HG03025 (cell line): ENCODE results near the gene APOL2.
"Not testable (repeated sequence)": the region's sequence is repeated elsewhere in the genome, so short reads cannot be mapped to it uniquely, and the experiment has no call there.

Source experiments
- ATAC-seq: cut with Tn5 transposase; IDR thresholded peaks from one replicate; pipeline ENCODE4 v1.9.1; 2021; ENCODE audit warnings: mild to moderate bottlenecking, moderate library complexity; ENCODE audit not compliant: unreplicated experiment, low FRiP score

The APOL2 gene, protein sequence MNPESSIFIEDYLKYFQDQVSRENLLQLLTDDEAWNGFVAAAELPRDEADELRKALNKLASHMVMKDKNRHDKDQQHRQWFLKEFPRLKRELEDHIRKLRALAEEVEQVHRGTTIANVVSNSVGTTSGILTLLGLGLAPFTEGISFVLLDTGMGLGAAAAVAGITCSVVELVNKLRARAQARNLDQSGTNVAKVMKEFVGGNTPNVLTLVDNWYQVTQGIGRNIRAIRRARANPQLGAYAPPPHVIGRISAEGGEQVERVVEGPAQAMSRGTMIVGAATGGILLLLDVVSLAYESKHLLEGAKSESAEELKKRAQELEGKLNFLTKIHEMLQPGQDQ

GRCh38 chr22:36239401-36240171, at the start of gene APOL2:
Gene APOL2, minus strand, starts transcription at chr22:36239527. Its CDS starts 6,365 bp downstream, at chr22:36233162.
- ATAC-seq = peak; percentile 83

DNA sequence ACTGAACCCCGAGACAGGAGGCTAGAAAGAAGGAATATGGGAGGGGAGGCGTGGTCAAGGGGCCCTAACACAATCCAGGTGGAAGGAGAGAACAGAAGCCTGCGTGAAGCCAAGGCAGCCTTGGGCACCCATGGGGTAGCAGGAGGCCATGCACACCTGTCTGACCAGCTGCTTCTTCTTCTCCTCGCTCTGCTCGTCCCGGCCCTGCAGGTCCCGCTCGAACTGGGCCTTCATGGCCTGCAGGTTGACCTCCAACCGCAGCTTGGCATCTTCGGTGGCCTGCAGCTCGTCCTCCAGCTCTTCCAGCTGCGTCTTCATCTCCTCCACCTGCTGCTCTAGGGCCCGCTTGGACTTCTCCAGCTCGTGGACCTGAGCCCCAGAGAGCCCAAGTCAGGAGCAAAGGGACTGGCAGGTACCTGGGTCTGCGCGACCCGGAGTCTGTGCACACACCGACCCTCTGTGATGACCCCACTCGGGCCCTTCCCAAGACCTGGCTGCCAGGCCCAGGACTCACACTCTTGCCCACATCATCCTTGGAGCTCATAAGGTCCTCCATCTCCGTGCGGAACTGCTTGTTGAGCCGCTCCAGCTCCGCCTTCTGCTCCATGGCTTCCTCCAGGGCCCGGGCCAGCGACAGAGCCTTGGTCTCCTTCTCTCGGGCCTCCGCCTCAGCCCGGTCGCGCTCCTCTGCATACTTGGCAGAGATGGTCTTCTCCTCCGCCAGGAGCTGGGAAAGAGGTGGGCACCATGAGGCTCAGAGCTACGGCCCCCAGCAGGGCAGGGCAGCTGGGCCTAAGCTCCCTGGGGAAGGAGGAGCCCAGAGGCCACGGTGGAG, 49.5 kb upstream of the APOL2 start:
- no peak for ATAC-seq

DNA sequence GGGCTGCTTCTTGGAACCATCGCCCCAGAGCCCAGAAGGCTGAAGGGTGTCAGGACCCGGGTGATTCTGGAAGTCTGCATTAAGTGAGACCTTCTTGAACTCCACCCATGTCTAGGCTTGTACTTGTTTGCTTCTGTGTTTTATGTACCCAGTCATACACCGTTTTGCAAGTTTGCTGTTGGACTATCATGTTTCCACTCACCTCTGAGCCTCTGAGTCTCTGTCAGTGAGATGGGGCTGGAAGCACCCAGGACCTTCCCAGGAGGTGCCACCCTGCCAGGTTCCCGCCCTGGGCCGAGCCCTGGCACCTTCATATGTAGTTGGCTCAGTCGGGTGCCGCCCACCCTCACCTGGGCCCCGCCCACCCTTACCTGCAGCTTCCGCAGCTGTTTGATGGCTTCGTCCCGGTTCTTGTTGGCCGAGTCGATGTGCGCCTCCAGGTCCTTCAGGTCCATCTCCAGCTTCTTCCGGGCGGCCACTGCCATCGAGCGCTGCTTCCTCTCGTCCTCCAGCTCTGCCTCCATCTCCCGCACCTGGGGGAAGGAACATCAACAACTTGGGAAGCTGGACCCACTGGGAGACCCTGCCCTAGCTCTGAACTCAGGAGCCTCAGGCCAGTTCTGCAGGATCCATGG, 48.7 kb upstream of the APOL2 start:
- no peak for ATAC-seq

DNA sequence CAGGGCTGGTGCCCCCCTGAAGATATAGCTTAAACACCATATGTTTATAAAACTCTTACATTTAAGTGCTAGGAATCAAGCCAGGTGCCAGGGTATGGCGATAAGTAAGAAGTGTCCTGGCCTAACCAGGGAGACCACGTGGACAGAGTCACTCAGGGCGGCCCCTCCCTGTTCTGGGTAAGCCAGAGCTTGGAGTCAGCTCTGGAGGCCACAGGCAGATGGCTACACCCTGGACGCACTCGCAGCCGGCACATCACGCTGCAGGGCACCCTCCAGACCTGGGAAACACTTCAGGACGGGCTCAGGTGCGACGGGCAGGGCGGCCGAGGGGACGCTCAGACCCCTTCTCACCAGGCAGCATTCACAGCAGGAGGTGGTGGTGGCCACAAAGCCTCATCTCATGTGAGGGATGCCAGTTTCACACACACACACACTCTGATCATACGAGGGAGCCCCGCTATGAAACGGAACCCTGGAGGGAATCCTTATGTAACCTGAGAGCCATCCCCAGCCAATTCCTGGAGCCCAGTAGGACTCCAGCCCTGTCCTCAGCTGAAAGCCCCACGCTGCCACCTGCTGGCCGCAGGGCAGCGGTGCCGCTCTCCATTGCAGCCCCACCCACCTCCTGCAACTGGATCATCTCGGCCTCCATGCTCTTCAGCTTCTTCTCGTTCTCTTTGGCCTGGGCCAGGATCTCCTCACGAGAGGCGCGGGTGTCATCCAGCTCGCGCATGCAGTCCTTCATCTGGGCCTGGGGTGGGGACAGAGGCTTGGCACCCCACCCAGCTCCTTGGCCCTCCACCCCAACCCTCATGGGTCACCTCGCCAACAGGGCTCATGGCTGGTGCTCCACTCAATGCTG, 47.0 kb upstream of the APOL2 start:
- no peak for ATAC-seq

GRCh38 chr22:36285545-36285944, 46.2 kb upstream of the APOL2 start:
- no peak for ATAC-seq

GRCh38 chr22:36285017-36285416, 45.7 kb upstream of the APOL2 start:
- ATAC-seq = no peak

- ATAC-seq = no peak
Measured at GRCh38 chr22:36284171-36284571, 44.8 kb upstream of the APOL2 start.

DNA sequence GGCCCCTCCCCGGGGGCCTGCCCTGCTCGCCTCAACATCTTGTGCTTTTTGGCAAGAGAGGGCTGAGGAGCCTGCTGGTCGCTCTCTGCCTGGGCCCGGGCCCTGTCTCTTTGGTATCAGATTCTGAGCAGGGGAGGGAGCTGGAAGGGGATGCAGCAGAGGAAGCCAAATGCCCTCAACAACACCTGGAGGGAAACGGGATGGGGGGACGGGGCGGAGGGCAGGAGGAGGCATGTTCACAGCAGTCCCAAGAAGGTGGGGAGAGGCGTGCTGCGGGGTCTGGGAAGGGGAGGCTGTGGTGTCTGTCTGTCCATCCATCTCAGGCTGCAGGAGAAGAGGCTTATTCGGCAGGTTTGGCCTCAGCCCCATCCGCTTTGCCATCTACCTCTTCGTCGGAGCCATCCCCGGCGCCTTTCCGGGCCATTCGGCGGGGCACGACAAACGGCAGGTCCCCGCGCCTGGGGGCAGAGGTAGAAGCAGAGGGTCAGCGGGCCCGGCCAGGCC, 43.1 kb upstream of the APOL2 start:
- ATAC-seq = no peak

GRCh38 chr22:36281781-36282327, 42.5 kb upstream of the APOL2 start:
- ATAC-seq = no peak

DNA sequence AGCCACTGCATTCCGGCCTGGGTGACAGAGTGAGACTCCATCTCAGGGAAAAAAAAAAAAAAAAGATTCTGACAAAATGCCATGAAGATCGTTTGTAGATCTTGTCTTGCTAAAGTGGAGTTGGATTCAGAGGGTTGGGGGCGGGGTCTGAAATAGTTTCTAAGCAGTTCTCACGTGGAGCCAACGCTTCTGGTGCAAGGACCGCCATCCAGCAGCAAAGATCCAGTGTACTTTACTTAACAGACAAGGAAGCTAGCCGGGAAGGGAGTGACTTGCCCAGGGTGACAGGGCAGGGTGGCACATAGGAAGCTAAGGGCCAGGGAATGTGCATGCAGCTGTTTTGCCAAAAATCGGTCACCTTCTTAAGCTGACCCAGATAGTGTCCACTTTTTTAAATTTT, 41.1 kb upstream of the APOL2 start:
- no peak for ATAC-seq

DNA sequence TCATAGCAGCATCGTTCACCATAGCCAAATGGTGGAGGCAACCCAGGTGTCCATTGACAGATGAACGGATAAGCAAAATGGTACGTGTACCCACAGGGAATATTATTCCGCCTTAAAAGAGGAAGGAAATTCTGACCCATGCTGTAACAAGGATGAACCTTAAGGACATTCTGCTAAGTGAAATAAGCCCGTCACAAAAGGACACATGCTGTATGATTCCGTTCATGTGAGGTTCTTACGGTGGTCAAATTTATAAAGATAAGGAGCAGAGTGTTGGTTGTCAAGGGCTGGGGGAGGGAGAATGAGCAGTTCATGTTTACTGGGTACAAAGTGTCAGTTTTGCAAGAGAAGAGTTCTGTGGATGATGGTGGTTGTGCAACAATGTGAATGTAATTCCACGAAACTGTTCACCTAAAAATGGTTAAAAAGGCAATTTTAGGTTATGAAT, 39.9 kb upstream of the APOL2 start:
- ATAC-seq = no peak

DNA sequence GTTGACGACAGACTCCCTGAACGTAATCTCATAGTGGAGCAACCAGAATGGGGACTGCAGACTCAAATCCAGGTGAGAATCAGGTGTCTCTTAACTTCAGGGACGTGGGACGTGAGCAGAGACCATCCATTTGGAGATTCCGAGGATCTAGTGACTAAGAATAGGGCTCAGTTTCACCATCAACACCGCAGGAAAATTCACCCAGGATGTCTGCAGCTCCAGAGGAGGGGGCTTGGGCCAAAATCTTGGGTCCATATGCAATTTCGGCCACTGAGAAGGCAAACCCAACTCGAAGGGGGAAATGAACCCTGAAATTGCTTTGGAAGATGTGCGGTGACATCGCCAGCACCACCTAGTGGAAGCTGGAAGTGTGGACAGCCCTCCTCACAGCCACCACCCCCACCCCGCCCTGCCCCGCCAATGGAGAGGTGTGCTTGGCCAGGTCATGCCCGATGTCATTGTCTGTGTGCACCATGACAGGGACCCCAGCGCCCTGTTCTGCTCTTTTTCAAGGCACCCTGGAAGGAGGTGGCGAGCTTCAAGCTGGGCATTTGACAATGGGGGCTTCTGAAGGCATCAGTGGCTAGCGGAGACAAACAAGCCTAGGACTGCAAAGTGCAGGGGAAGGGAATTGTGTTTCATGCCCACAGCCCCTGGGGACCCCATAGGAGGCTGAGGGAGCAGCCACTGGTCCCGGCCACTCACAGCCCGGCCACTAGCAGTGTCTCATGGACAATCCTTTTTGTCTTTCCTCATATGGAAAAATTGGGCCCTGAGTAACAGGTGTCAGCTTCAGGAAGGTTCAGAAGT, 38.4 kb upstream of the APOL2 start:
- ATAC-seq = no peak

DNA sequence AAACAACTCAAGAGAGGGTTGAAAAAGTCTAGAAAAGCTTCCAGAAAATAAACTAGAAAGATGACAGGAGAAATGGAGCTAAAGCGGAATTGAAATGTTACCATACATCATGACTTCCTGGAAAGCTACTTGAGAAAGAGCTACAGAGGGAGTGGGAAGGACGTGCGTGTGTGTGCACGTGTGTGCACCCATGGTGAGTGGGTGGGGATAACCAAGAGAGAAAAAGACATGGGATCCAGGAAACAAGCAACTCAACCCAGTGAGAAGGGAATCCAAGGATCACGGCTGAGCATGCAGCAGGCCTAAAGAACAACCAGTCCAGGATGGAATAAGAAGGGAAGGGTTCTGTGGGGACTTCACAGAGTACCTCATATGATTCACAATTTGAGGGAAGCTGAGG, 35.2 kb upstream of the APOL2 start:
- ATAC-seq = no peak

GRCh38 chr22:36271951-36272350, 32.6 kb upstream of the APOL2 start:
- not testable (repeated sequence) for ATAC-seq

GRCh38 chr22:36271231-36271630, 31.9 kb upstream of the APOL2 start:
- ATAC-seq = not testable (repeated sequence)

DNA sequence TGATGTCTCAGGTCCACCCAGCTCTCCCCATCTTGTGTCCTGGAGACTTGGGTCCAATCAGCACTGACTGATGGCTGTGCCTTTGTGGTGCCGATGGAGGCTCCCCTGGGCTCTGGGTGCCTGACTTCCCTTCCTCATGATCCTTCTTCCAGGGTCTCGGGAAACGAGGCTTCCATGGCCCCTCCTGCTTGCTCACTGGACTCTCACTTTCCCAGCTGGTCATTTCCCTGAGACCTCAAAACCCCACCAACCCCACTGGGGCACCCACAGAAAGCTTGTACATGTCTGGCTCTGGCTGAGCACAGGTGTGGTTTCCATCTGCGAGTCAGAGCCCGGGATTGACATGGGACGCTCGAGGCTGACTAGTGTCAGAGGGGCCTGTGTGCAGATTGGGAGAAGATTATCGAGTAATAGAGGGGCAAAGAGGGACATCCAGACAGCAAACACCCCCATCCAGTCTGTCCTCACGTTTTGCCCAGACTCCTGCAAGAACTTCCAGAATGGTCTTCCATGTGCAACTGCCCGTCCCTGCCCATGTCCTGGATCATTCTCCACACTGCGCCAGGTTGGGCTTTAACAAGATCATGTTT, 28.7 kb upstream of the APOL2 start:
- no peak for ATAC-seq

DNA sequence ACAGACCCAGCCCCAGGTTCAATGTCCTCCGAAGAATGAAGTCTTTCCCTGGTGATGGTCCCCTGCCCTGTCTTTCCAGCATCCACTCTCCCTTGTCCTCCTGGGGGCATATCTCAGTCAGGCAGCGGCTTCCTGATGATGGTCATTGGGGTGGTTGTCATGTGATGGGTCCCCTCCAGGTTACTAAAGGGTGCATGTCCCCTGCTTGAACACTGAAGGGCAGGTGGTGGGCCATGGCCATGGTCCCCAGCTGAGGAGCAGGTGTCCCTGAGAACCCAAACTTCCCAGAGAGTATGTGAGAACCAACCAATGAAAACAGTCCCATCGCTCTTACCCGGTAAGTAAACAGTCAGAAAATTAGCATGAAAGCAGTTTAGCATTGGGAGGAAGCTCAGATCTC, 27.7 kb upstream of the APOL2 start:
- ATAC-seq = no peak
